SU-DHL-6 (cell line): ENCODE measurements around the gene ZNF44.

ENCODE experiments used
- CTCF ChIP-seq: fragments of 200-600 bp; sonication (generic); IDR thresholded peaks from one replicate; pipeline ENCODE4 v1.5.1; 2017; ENCODE audit warnings: antibody characterized with exemption, mild to moderate bottlenecking, low read length, moderate library complexity; ENCODE audit not compliant: insufficient read depth, poor library complexity, severe bottlenecking
- EZH2phosphoT487 ChIP-seq: fragments of 200-600 bp; sonication (generic), shearing (Covaris generic); conservative IDR thresholded peaks from 2 replicates; pipeline ENCODE4 v1.6.1; 2018; ENCODE audit warnings: mild to moderate bottlenecking, antibody characterized with exemption, low read length, moderate library complexity, mixed read lengths

- TF ChIP-seq CTCF (no peak), EZH2phosphoT487 (no peak)
These were observed 47.0 kb downstream of the ZNF44 start for GRCh38 chr19:12247644-12248222.
